Mesenchymal stem cell (in vitro differentiated cells and primary cell): ENCODE results near the gene RIMBP2.

Source experiments
- DNase-seq: peaks from one replicate; pipeline ENCODE4 v3.0.0-alpha.2; 2013
- H2AFZ ChIP-seq: one replicate; pipeline ENCODE4 v1.6.1; 2013; ENCODE audit warnings: low read depth, mild to moderate bottlenecking, control low read depth, inconsistent platforms, low read length, moderate library complexity
- H2AK5ac ChIP-seq: 2 replicates; pipeline ENCODE4 v1.6.1; 2013; ENCODE audit warnings: low read length, moderate library complexity, mild to moderate bottlenecking, inconsistent platforms; ENCODE audit not compliant: severe bottlenecking
- H2BK120ac ChIP-seq: one replicate; pipeline ENCODE4 v1.6.1; 2013; ENCODE audit warnings: low read depth, mild to moderate bottlenecking, inconsistent platforms, low read length, moderate library complexity
- H2BK12ac ChIP-seq, 2 experiments: one replicate each; pipeline ENCODE4 v1.6.1; 2013; ENCODE audit warnings: inconsistent platforms in 2 of 2, low read length in 2 of 2, mild to moderate bottlenecking in 2 of 2, moderate library complexity in 2 of 2, control low read depth in 1 of 2
- H2BK15ac ChIP-seq: one replicate; pipeline ENCODE4 v1.6.1; 2013; ENCODE audit warnings: mild to moderate bottlenecking, low read depth, inconsistent platforms; ENCODE audit not compliant: poor library complexity, severe bottlenecking
- H2BK5ac ChIP-seq: 2 replicates; pipeline ENCODE4 v1.6.1; 2013; ENCODE audit warnings: low read depth, mild to moderate bottlenecking, low read length, control low read depth, inconsistent platforms; ENCODE audit not compliant: poor library complexity, severe bottlenecking
- H3K14ac ChIP-seq, 2 experiments: one replicate each; pipeline ENCODE4 v1.6.1; 2013; ENCODE audit warnings: inconsistent platforms in 2 of 2, low read length in 2 of 2, control low read depth in 1 of 2, mild to moderate bottlenecking in 1 of 2, moderate library complexity in 1 of 2
- H3K18ac ChIP-seq, 2 experiments: one replicate each; pipeline ENCODE4 v1.6.1; 2013; ENCODE audit warnings: inconsistent platforms in 2 of 2, low read length in 2 of 2, control low read depth in 1 of 2, low read depth in 1 of 2, mild to moderate bottlenecking in 1 of 2
- H3K23ac ChIP-seq, 2 experiments: one replicate each; pipeline ENCODE4 v1.6.1; 2013; ENCODE audit warnings: inconsistent platforms in 2 of 2, low read length in 2 of 2, mild to moderate bottlenecking in 2 of 2, moderate library complexity in 2 of 2, control low read depth in 1 of 2
- H3K27ac ChIP-seq: 2 replicates; pipeline ENCODE4 v1.5.1; 2013; ENCODE audit warnings: mild to moderate bottlenecking, moderate library complexity, low read length, control low read depth, inconsistent platforms; ENCODE audit not compliant: poor library complexity, severe bottlenecking
- H3K27me3 ChIP-seq, 2 experiments: 2 replicates each; pipeline versions ENCODE4 v1.6.1 to v1.7.0; 2013; ENCODE audit warnings: low read length in 2 of 2, mild to moderate bottlenecking in 2 of 2, moderate library complexity in 2 of 2, control low read depth in 1 of 2, inconsistent platforms in 1 of 2; ENCODE audit not compliant: control insufficient read depth in 1 of 2, insufficient read depth in 1 of 2
- H3K36me3 ChIP-seq, 2 experiments: 2 replicates each; pipeline versions ENCODE4 v1.6.1 to v1.7.0; 2013; ENCODE audit warnings: low read length in 2 of 2, control low read depth in 1 of 2, inconsistent platforms in 1 of 2, low read depth in 1 of 2, mild to moderate bottlenecking in 1 of 2; ENCODE audit not compliant: insufficient read depth in 2 of 2, control insufficient read depth in 1 of 2
- H3K4ac ChIP-seq, 2 experiments: one replicate each; pipeline ENCODE4 v1.6.1; 2013; ENCODE audit warnings: inconsistent platforms in 2 of 2, low read length in 2 of 2, mild to moderate bottlenecking in 2 of 2, moderate library complexity in 2 of 2, control low read depth in 1 of 2, low read depth in 1 of 2
- H3K4me1 ChIP-seq: 2 replicates; pipeline ENCODE4 v1.6.1; 2013; ENCODE audit warnings: low read depth, low read length, control low read depth; ENCODE audit not compliant: control insufficient read depth, insufficient read depth
- H3K4me2 ChIP-seq: 2 replicates; pipeline ENCODE4 v1.6.1; 2013; ENCODE audit warnings: low read length, mild to moderate bottlenecking, inconsistent platforms; ENCODE audit not compliant: poor library complexity, severe bottlenecking
- H3K4me3 ChIP-seq, 2 experiments: 2 replicates each; pipeline versions ENCODE4 v1.5.1 to v1.7.0; 2013; ENCODE audit warnings: low read length in 2 of 2, mild to moderate bottlenecking in 2 of 2, control low read depth in 1 of 2, low read depth in 1 of 2; ENCODE audit not compliant: insufficient read depth in 1 of 2
- H3K79me1 ChIP-seq: replicated peaks from 2 replicates; pipeline ENCODE4 v1.6.1; 2013; ENCODE audit warnings: mild to moderate bottlenecking, control low read depth, low read length, inconsistent platforms; ENCODE audit not compliant: poor library complexity, severe bottlenecking
- H3K9ac ChIP-seq: 2 replicates; pipeline ENCODE4 v1.7.0; 2013; ENCODE audit warnings: mild to moderate bottlenecking, low read length, moderate library complexity
- H3K9me3 ChIP-seq: 2 replicates; pipeline ENCODE4 v1.7.0; 2013; ENCODE audit warnings: mild to moderate bottlenecking, low read length; ENCODE audit not compliant: control insufficient read depth
- H4K8ac ChIP-seq: one replicate; pipeline ENCODE4 v1.6.1; 2013; ENCODE audit warnings: inconsistent platforms, mild to moderate bottlenecking, low read length, moderate library complexity
- H4K91ac ChIP-seq: one replicate; pipeline ENCODE4 v1.6.1; 2013; ENCODE audit warnings: mild to moderate bottlenecking, low read length, inconsistent platforms
- WGBS: methylation state at CpG from one replicate; pipeline ENCODE4 v1.1.7; 2013; ENCODE audit warnings: mixed read lengths; 5-methylcytosine and 5-hydroxymethylcytosine counted together

Gene RIMBP2

GRCh38 chr12:130494736-130495135, 221.4 kb downstream of the RIMBP2 start:
- Histone ChIP-seq H3K4me2 (no peak overlapping the region), H2BK12ac (no peak overlapping the region), H3K4me1 (no peaks in the 10 kb centered on the region), H2BK15ac (no peak overlapping the region), H2BK5ac (no peak overlapping the region), H2BK120ac (no peak overlapping the region), H3K27ac (no peak overlapping the region), H3K27me3 (no peaks in the 10 kb centered on the region), H3K4me3 (no peak overlapping the region), H3K14ac (no peak overlapping the region), H2AFZ (no peak overlapping the region), H3K9me3 (no peaks in the 10 kb centered on the region), H3K79me1 (no peaks in the 10 kb centered on the region), H3K9ac (no peak overlapping the region), H3K18ac (no peak overlapping the region), H4K91ac (no peak overlapping the region), H3K4ac (no peak overlapping the region), H4K8ac (no peak overlapping the region), H3K23ac (no peak overlapping the region), H3K36me3 (no peaks in the 10 kb centered on the region), H2AK5ac (no peak overlapping the region)
- WGBS, result 94% methylated on average over 8 of the region's 8 CpGs
- no peak for DNase-seq

GRCh38 chr12:130493951-130494350, 222.1 kb downstream of the RIMBP2 start:
- Histone ChIP-seq H3K18ac (no peak overlapping the region), H2BK5ac (no peak overlapping the region), H2AK5ac (no peak overlapping the region), H3K9ac (no peak overlapping the region), H3K4me2 (no peak overlapping the region), H2BK12ac (no peak overlapping the region), H3K27ac (no peak overlapping the region), H3K27me3 (no peaks in the 10 kb centered on the region), H3K79me1 (no peaks in the 10 kb centered on the region), H3K4me1 (no peaks in the 10 kb centered on the region), H3K4ac (no peak overlapping the region), H3K14ac (no peak overlapping the region), H4K91ac (no peak overlapping the region), H3K36me3 (no peaks in the 10 kb centered on the region), H2BK15ac (no peak overlapping the region), H3K23ac (no peak overlapping the region), H3K4me3 (no peak overlapping the region), H4K8ac (no peak overlapping the region), H2BK120ac (no peak overlapping the region), H2AFZ (no peak overlapping the region), H3K9me3 (no peaks in the 10 kb centered on the region)
- DNase-seq, result no peak
- 75% methylated on average over 13 of the region's 13 CpGs for WGBS

GRCh38 chr12:130491421-130492357, 224.4 kb downstream of the RIMBP2 start:
- Histone ChIP-seq H2BK15ac (no peak overlapping the region), H3K4me3 (no peak overlapping the region), H3K18ac (no peak overlapping the region), H3K4ac (no peak overlapping the region), H3K27ac (no peak overlapping the region), H3K14ac (no peak overlapping the region), H2BK120ac (no peak overlapping the region), H2BK12ac (no peak overlapping the region), H3K27me3 (no peaks in the 10 kb centered on the region), H2AFZ (no peak overlapping the region), H3K79me1 (no peaks in the 10 kb centered on the region), H3K36me3 (no peaks in the 10 kb centered on the region), H3K4me1 (no peaks in the 10 kb centered on the region), H3K23ac (no peak overlapping the region), H4K8ac (no peak overlapping the region), H2BK5ac (no peak overlapping the region), H3K9me3 (no peaks in the 10 kb centered on the region), H3K4me2 (no peak overlapping the region), H2AK5ac (no peak overlapping the region), H3K9ac (no peak overlapping the region), H4K91ac (no peak overlapping the region)
- WGBS, result 81% methylated on average over 32 of the region's 32 CpGs
- no peak for DNase-seq

GRCh38 chr12:130490674-130491073, 225.4 kb downstream of the RIMBP2 start:
- Histone ChIP-seq H2BK15ac (no peak overlapping the region), H4K8ac (no peak overlapping the region), H3K27me3 (no peaks in the 10 kb centered on the region), H2BK5ac (no peak overlapping the region), H4K91ac (no peak overlapping the region), H3K4ac (no peak overlapping the region), H3K27ac (no peak overlapping the region), H3K4me1 (no peaks in the 10 kb centered on the region), H3K36me3 (no peaks in the 10 kb centered on the region), H2BK12ac (no peak overlapping the region), H2AFZ (no peak overlapping the region), H3K18ac (no peak overlapping the region), H3K4me2 (no peak overlapping the region), H3K4me3 (no peak overlapping the region), H3K79me1 (no peaks in the 10 kb centered on the region), H3K9ac (no peak overlapping the region), H3K9me3 (no peaks in the 10 kb centered on the region), H2BK120ac (no peak overlapping the region), H2AK5ac (no peak overlapping the region), H3K23ac (no peak overlapping the region), H3K14ac (no peak overlapping the region)
- no peak for DNase-seq
- WGBS, result 73% methylated on average over 6 of the region's 10 CpGs
